Tibial artery (tissue), 4 donors: Measurements from ENCODE around the gene SELENOT.

Source experiments
- DNase-seq, 2 donors: peaks; one replicate each; pipeline ENCODE4 v3.0.0-alpha.2; 2019
- H3K27ac ChIP-seq, 2 donors: fragments of 200-600 bp; sonication (generic) in 1 of 2; 1 replicate in 1 of 2; 2 replicates in 1 of 2; pipeline ENCODE4 v1.5.1; 2018 to 2019; ENCODE audit warnings: mild to moderate bottlenecking in 1 of 2
- H3K27me3 ChIP-seq, 2 donors: fragments of 200-600 bp; sonication (generic) in 1 of 2; one replicate each; pipeline versions ENCODE4 v1.5.1 to v1.6.0; 2016 to 2019
- H3K36me3 ChIP-seq, 3 donors: fragments of 200-600 bp; sonication (generic) in 2 of 3; one replicate each; pipeline ENCODE4 v1.5.1; 2016 to 2019; ENCODE audit warnings: mild to moderate bottlenecking in 2 of 3
- H3K4me1 ChIP-seq, 4 donors: fragments of 200-600 bp; sonication (generic) in 2 of 4; 1 replicate in 3 of 4; 2 replicates in 1 of 4; pipeline ENCODE4 v1.5.1; 2016 to 2019
- H3K4me3 ChIP-seq, 2 donors: fragments of 200-600 bp; sonication (generic) in 1 of 2; 1 replicate in 1 of 2; 2 replicates in 1 of 2; pipeline ENCODE4 v1.5.1; 2018 to 2019; ENCODE audit warnings: mild to moderate bottlenecking in 2 of 2
- H3K9me3 ChIP-seq, 3 donors: fragments of 200-600 bp; sonication (generic) in 1 of 3; one replicate each; pipeline ENCODE4 v1.5.1; 2016 to 2019
- CTCF ChIP-seq, 2 experiments: fragments of 200-600 bp in 1 of 2; fragments of 450-650 bp in 1 of 2; IDR thresholded peaks; one replicate each; pipeline ENCODE4 v1.5.1; 2017 to 2019; ENCODE audit warnings: antibody characterized with exemption in 2 of 2, mild to moderate bottlenecking in 1 of 2, moderate library complexity in 1 of 2
- intact Hi-C: fragments of 100-400 bp; cut with DNase I; formaldehyde crosslinking; loops from one replicate; pipeline ENCODE4 v1.15.0; 2023; ENCODE audit warnings: low total_unique reads

The SELENOT gene

DNA sequence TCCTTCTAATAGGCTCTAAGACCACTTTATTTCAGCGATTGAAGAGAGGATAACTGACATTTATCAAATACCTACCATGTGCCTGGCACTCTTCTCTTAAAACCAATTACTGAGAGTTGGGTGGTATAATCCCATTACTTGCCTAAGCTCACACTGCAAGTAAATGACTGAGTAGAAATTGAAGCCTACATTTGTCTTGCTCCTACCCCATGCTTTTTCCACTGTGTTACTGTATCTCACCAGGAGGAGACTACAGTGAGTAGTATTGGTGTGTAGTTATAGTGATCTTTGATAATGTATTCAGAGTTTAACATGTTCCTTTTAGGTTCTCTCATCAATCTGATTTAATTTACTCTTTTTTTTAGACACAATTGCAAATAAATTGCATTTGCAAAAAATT lies 35.8 kb upstream of the SELENOT start:
- Histone ChIP-seq H3K4me3 (no peak overlapping the region), H3K4me1 (no peaks in the 10 kb centered on the region), H3K36me3 (peaks cover 45 to 72% (median 67%) of the 10 kb centered on the region in 3 donors), H3K27ac (no peak overlapping the region), H3K9me3 (no peaks in the 10 kb centered on the region), H3K27me3 (no peaks in the 10 kb centered on the region)
- TF ChIP-seq CTCF (IDR thresholded peaks at IDR 0.05): no peak
- no peak for DNase-seq
- intact Hi-C loops: no loop called here

DNA sequence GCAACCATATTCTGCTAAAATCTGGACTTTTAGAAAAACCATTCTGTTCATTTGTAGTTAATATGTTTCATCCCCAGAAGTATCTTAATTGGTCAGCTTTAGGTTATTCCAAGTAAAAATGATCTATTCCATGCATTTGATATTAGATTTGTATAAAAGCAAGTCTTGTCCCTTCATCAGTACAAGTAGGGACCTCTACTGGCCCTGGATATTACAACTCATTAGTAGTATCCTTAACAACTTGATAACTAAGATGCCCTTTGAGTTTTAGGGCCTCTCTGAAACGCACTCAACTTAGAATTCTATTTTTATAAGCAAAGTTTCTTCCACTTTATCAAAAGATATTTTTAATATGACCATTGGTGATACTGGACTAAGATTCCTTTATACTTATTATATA lies 25.3 kb upstream of the SELENOT start:
- intact Hi-C loops: no loop called here
- Histone ChIP-seq H3K27ac (no peak overlapping the region), H3K4me3 (no peak overlapping the region), H3K36me3 (peaks cover 25 to 46% (median 44%) of the 10 kb centered on the region in 3 donors), H3K27me3 (no peaks in the 10 kb centered on the region), H3K9me3 (no peaks in the 10 kb centered on the region), H3K4me1 (no peaks in the 10 kb centered on the region)
- no peak for DNase-seq
- TF ChIP-seq CTCF (IDR thresholded peaks at IDR 0.05): no peak

DNA sequence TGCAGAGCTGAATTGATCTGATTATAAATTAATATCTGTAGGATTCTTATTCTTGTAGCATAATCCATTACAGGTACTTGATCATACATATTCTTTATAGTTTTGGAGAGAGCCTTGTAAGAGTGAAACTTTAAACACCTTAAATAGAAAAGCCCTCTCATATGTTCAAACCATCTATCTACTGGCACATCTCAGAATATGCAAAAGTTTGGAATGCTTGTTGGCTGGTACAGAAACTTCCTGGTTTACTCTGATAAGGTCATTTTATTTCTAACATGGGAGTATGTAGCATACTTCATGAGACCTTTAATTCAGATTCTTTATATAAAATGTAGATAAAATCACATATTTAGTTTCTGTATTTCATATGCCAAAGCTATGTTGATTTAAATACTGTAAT lies 21.9 kb upstream of the SELENOT start:
- no peaks in the 10 kb centered on the region for H3K4me1 ChIP-seq
- peaks cover 52 to 60% (median 55%) of the 10 kb centered on the region in 3 donors for H3K36me3 ChIP-seq
- H3K4me3 ChIP-seq: no peak overlapping the region
- no peaks in the 10 kb centered on the region for H3K9me3 ChIP-seq
- intact Hi-C loops: no loop called here
- H3K27ac ChIP-seq: no peak overlapping the region
- no peak for DNase-seq
- TF ChIP-seq CTCF (IDR thresholded peaks at IDR 0.05): no peak
- H3K27me3 ChIP-seq: no peaks in the 10 kb centered on the region

DNA sequence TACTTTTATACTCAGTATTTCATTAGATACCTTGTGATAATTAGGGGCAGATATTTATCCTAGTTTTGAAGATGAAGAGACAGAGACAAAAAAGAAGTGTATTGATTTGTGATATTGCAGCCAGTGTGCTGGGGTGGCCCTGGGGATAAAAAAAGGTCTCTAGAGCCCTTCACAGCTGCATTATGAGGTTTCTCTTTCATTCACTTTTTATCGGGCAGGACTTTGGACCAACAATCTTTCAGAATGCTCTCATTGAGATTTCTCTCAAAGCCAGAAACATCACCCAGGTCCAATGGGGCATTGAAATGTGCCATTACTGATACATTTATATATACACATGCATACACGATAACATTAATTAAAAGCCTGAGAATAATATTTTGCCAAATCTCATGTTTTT lies 20.5 kb upstream of the SELENOT start:
- no peaks in the 10 kb centered on the region for H3K9me3 ChIP-seq
- H3K36me3 ChIP-seq: peaks cover 46 to 59% (median 52%) of the 10 kb centered on the region in 3 donors
- no peak for DNase-seq
- no peaks in the 10 kb centered on the region for H3K27me3 ChIP-seq
- no peak for TF ChIP-seq CTCF (IDR thresholded peaks at IDR 0.05)
- no peak overlapping the region for H3K27ac ChIP-seq
- no peak overlapping the region for H3K4me3 ChIP-seq
- no peaks in the 10 kb centered on the region for H3K4me1 ChIP-seq
- intact Hi-C loops: no loop called here

- Histone ChIP-seq H3K36me3 (peaks cover 48 to 59% (median 52%) of the 10 kb centered on the region in 3 donors), H3K27ac (no peak overlapping the region), H3K4me3 (no peak overlapping the region), H3K9me3 (no peaks in the 10 kb centered on the region), H3K27me3 (no peaks in the 10 kb centered on the region), H3K4me1 (no peaks in the 10 kb centered on the region)
- intact Hi-C loops: no loop called here
- no peak for TF ChIP-seq CTCF (IDR thresholded peaks at IDR 0.05)
- no peak for DNase-seq
Observed at GRCh38 chr3:150583028-150583427, 20.1 kb upstream of the SELENOT start.
